ENCODE measurements around the gene F2R.

Gene F2R

DNA sequence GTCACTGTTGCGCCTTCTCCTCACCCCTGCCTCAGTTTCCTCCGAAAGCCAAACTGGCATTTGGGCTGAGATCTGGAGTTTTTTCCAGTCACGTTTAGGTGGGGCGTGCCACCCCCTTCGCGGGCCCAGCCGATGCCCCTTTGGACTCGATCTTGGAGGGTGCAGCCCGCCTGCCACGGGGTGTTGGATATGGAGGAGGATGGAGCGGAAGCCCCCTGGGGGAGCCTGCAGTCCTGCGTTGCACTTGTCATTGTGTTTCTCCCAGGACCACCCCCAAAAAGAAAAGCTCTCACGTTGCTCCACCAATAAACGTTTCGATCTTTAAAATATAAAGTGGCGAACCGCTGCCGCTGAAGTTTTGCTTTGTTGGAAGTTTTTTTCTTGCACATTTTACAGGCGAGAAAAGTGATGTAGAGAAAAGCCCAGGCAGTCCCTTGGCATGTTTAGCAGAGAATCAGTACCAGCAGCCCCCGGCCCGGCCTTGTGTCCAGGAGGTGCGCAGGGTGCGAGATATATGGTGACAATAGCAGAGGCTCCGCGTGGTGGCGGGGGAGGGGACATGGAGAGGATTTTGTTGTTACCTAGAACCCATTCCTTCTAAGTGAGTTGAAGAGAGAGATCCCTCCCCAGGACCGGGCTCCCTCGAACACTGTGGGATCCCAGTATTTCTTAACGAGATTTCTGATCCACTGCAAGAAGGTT is 681 bp downstream of the F2R start:
- TF ChIP-seq CTCF (IDR thresholded peaks at IDR 0.05; ENCODE audit: control insufficient read depth, insufficient read depth, low read depth, low read length, missing control alignments) = no peak
- H3K4me3 ChIP-seq (ENCODE audit: control insufficient read depth, low read depth, low read length) = peak overlapping the region; percentile 84
- DNase-seq (ENCODE audit: low read depth) = no peak

DNA sequence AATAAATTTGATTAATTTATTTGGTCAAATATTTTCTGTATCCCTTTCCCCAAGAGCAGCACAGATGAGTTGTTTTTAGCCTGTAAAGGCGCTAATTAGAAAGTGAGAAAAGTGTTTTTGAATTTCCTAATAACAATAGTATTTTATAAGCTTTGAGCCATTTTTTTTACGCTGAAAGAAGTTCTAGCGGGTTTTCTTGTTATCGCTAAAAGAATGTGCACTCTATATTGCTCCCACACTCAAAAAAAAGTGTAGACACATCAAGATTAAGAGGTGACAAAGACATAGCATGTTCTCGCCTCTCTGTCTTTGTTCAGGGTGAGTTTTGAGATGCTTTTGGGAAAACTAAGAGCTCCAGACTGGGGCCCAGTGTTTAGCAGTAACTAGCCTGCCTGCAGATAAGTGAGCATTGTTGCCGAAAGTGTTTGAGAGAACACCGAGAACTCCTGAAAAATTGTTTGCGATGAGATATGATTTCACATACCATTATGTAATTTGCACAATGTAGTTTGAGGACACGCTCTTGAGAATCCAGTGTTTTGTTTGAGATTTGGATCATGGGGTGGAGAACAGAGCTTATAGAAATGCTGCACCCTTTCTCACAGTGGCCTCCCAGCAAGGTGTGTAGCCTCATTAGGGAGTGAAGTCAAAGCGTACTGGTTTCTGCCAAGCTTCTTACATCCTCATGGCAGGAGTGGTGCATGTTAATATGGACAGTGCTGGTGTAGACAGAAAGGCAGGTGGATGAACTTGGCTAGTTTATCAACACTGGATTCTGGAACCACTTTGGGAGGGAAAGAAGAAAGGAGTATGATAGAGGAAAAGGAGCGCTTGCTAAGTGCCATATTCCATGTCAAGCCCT is 1.5 kb downstream of the F2R start:
- DNase-seq (ENCODE audit: low read depth) = no peak
- no peak for TF ChIP-seq CTCF (IDR thresholded peaks at IDR 0.05; ENCODE audit: control insufficient read depth, insufficient read depth, low read depth, low read length, missing control alignments)
- peak overlapping the region; percentile 84 for H3K4me3 ChIP-seq (ENCODE audit: control insufficient read depth, low read depth, low read length)

DNA sequence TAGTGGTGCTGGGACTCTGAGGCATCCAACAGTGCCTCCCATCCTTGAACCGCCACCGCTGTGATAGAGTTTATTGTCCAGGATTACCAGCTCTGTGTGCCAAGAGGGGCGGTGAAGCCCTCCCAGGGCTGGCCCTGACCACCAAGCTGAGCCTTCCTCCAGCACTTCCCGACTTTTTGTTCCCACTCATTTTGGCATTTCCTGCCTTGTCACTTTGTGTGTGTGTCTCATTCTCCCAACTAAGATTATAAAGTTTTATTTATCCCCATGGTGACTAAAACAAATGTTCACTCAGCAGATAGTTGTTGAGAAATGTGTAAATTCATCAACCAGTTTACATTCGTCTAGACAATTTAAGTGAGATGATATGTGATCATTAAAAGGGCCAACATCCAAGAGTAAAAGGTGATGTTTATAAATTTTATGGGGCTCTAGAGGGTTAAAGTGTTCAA is 2.5 kb downstream of the F2R start:
- H3K4me3 ChIP-seq (ENCODE audit: control insufficient read depth, low read depth, low read length) = no peak overlapping the region
- no peak for DNase-seq (ENCODE audit: low read depth)
- TF ChIP-seq CTCF (IDR thresholded peaks at IDR 0.05; ENCODE audit: control insufficient read depth, insufficient read depth, low read depth, low read length, missing control alignments) = no peak

GRCh38 chr5:76718880-76719279 is 3.0 kb downstream of the F2R start:
- no peak overlapping the region for H3K4me3 ChIP-seq (ENCODE audit: control insufficient read depth, low read depth, low read length)
- DNase-seq (ENCODE audit: low read depth) = no peak
- TF ChIP-seq CTCF (IDR thresholded peaks at IDR 0.05; ENCODE audit: control insufficient read depth, insufficient read depth, low read depth, low read length, missing control alignments) = no peak

DNA sequence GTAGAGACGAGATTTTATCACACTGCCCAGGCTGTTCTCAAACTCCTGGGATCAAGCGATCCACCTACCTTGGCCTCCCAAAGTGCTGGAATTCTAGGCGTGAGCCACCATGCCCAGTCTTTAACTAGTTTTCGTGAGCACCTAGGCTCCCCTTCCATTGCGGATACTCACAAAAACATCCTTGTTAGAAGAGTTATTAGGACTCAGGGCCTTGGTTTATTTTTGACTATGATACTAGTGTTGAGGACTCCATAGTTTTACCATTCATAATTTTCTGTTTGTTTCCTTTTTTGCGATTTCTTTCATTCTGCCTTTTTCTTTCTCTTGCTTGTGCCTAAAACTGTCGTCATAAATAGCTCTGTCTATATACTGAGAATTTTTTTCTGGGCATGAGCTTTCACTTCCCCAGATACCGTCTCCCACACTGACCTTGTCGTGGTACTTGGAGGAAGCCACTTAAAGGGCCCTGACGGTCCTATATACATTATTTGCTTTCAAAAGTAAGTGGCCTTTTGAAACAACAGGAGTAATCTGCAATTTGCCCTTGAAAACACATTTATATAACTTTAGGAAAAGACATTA is 5.2 kb downstream of the F2R start:
- no peak overlapping the region for H3K4me3 ChIP-seq (ENCODE audit: control insufficient read depth, low read depth, low read length)
- DNase-seq (ENCODE audit: low read depth) = no peak
- TF ChIP-seq CTCF (IDR thresholded peaks at IDR 0.05; ENCODE audit: control insufficient read depth, insufficient read depth, low read depth, low read length, missing control alignments) = no peak

- DNase-seq (ENCODE audit: low read depth) = no peak
- no peak for TF ChIP-seq CTCF (IDR thresholded peaks at IDR 0.05; ENCODE audit: control insufficient read depth, insufficient read depth, low read depth, low read length, missing control alignments)
- H3K4me3 ChIP-seq (ENCODE audit: control insufficient read depth, low read depth, low read length) = no peak overlapping the region
Observed at GRCh38 chr5:76723266-76723665, 7.3 kb downstream of the F2R start.
